Activated CD8-positive, alpha-beta T cell treated with anti-CD3 and anti-CD28 coated beads for 36 hours (primary cell): Measurements from ENCODE around the gene ADA. TPM values are rescaled to one million over a fixed set of nuclear protein-coding genes. Genes with fewer than 3 reads are reported as not detected.

ENCODE experiments used
- ATAC-seq: fragments of 200-7000 bp; cut with Tn5 transposase; one replicate; pipeline ENCODE4 v1.10.0; 2021; ENCODE audit warnings: mild to moderate bottlenecking, moderate library complexity
- CTCF ChIA-PET: fragments of 350-600 bp; sonication (Branson Sonifier 250); formaldehyde crosslinking; loops from one replicate; lab custom pipeline; 2021; ENCODE audit warnings: antibody characterized with exemption; lab: Charles Lee
- POLR2A ChIA-PET: fragments of 350-600 bp; sonication (Branson Sonifier 250); formaldehyde crosslinking; loops from one replicate; lab custom pipeline; 2021; ENCODE audit warnings: antibody characterized with exemption; lab: Charles Lee
- DNase-seq: peaks from one replicate; pipeline ENCODE4 v3.0.0-alpha.2; 2020
- H3K27ac Mint-ChIP-seq: one replicate; pipeline ENCODE4 v1.8.0; 2021; ENCODE audit warnings: mild to moderate bottlenecking, mixed read lengths
- H3K27me3 Mint-ChIP-seq: one replicate; pipeline ENCODE4 v1.8.0; 2021; ENCODE audit warnings: mixed read lengths
- H3K36me3 Mint-ChIP-seq: one replicate; pipeline ENCODE4 v1.8.0; 2021; ENCODE audit warnings: low read depth, mixed read lengths
- H3K4me1 Mint-ChIP-seq: one replicate; pipeline ENCODE4 v1.8.0; 2021; ENCODE audit warnings: low read depth, mixed read lengths
- H3K4me3 Mint-ChIP-seq: one replicate; pipeline ENCODE4 v1.8.0; 2021; ENCODE audit warnings: mild to moderate bottlenecking, moderate library complexity, mixed read lengths
- H3K9me3 Mint-ChIP-seq: one replicate; pipeline ENCODE4 v1.8.0; 2021; ENCODE audit warnings: mixed read lengths
- CTCF ChIP-seq: fragments of 200-600 bp; IDR thresholded peaks from one replicate; pipeline ENCODE4 v1.8.0; 2022; ENCODE audit warnings: antibody characterized with exemption, mild to moderate bottlenecking
- intact Hi-C: fragments of 100-400 bp; cut with micrococcal nuclease; formaldehyde crosslinking; loops from one replicate; pipeline ENCODE4 v1.10.0; 2022
- total RNA-seq, 2 experiments: library from RNA; stranded (reverse); gene quantifications; one replicate each; pipeline ENCODE4 v1.2.3, GENCODE V29; 2021

The ADA gene
- total RNA-seq, 2 experiments from 2014 or later: 32.8 to 36.7 TPM

- Mint-ChIP-seq H3K27me3 (no peaks in the 10 kb centered on the region), H3K36me3 (no peaks in the 10 kb centered on the region), H3K27ac (no peak overlapping the region), H3K4me1 (peaks cover 15% of the 10 kb centered on the region), H3K9me3 (no peaks in the 10 kb centered on the region), H3K4me3 (no peak overlapping the region)
- intact Hi-C loops: no loop called here
- POLR2A ChIA-PET: interaction anchor here (0.8 kb wide), 1 partner anchor 203 kb away, joined by 3 read pairs; no protein-coding TSS in a partner anchor
- ATAC-seq (no peak), DNase-seq (no peak)
- no peak for TF ChIP-seq CTCF
- CTCF ChIA-PET: interaction anchor here (1.0 to 2.6 kb wide), 6 partner anchors 9 to 385 kb away, joined by 3 to 28 read pairs (median 3); partner anchors contain the start of genes SERINC3 and TTPAL
Observed at GRCh38 chr20:44599715-44600114, 51.8 kb downstream of the ADA start.

- Mint-ChIP-seq H3K27ac (peak overlapping the region; percentile 80), H3K36me3 (no peaks in the 10 kb centered on the region), H3K9me3 (no peaks in the 10 kb centered on the region), H3K4me1 (peaks cover 15% of the 10 kb centered on the region), H3K27me3 (no peaks in the 10 kb centered on the region), H3K4me3 (peak overlapping the region; percentile 66)
- ATAC-seq (peak; percentile 81), DNase-seq (peak; percentile 24)
- ChIA-PET POLR2A (interaction anchor here (0.6 to 0.7 kb wide), 2 partner anchors 123 to 879 kb away, joined by 3 to 4 read pairs; partner anchors contain the start of gene TTPAL), CTCF (interaction anchor here (0.9 to 2.6 kb wide), 8 partner anchors 10 to 384 kb away, joined by 3 to 28 read pairs (median 5); partner anchors contain the start of genes SERINC3 and TTPAL)
- intact Hi-C loops: no loop called here
- TF ChIP-seq CTCF: peak; percentile 36
Observed at GRCh38 chr20:44598423-44599305, 52.8 kb downstream of the ADA start.

- ATAC-seq: no peak
- Mint-ChIP-seq H3K9me3 (no peaks in the 10 kb centered on the region), H3K4me3 (peak overlapping the region; percentile 66), H3K36me3 (no peaks in the 10 kb centered on the region), H3K27me3 (no peaks in the 10 kb centered on the region), H3K27ac (peak overlapping the region; percentile 80), H3K4me1 (peaks cover 15% of the 10 kb centered on the region)
- ChIA-PET POLR2A (interaction anchor here (0.6 kb wide), 1 partner anchor 879 kb away, joined by 4 read pairs; no protein-coding TSS in a partner anchor), CTCF (interaction anchor here (0.9 to 2.6 kb wide), 6 partner anchors 11 to 381 kb away, joined by 3 to 28 read pairs (median 8); partner anchors contain the start of gene SERINC3)
- intact Hi-C loops: no loop called here
- TF ChIP-seq CTCF: no peak
- no peak for DNase-seq
Observed at GRCh38 chr20:44597930-44598329, 53.6 kb downstream of the ADA start.

- intact Hi-C loops: no loop called here
- no peaks in the 10 kb centered on the region for H3K9me3 Mint-ChIP-seq
- no peaks in the 10 kb centered on the region for H3K27me3 Mint-ChIP-seq
- H3K27ac Mint-ChIP-seq: no peak overlapping the region
- peaks cover 15% of the 10 kb centered on the region for H3K4me1 Mint-ChIP-seq
- H3K4me3 Mint-ChIP-seq: no peak overlapping the region
- ATAC-seq: no peak
- no peak for TF ChIP-seq CTCF
- CTCF ChIA-PET: interaction anchor here (0.9 to 2.6 kb wide), 5 partner anchors 11 to 380 kb away, joined by 3 to 28 read pairs (median 9); no protein-coding TSS in a partner anchor
- POLR2A ChIA-PET: interaction anchor here (0.6 to 1.2 kb wide), 2 partner anchors 22 to 878 kb away, joined by 3 to 4 read pairs; no protein-coding TSS in a partner anchor
- DNase-seq: no peak
- H3K36me3 Mint-ChIP-seq: no peaks in the 10 kb centered on the region
Observed at GRCh38 chr20:44597516-44597915, 54.0 kb downstream of the ADA start.
